ENCODE results near the gene TRAPPC6A.

DNA sequence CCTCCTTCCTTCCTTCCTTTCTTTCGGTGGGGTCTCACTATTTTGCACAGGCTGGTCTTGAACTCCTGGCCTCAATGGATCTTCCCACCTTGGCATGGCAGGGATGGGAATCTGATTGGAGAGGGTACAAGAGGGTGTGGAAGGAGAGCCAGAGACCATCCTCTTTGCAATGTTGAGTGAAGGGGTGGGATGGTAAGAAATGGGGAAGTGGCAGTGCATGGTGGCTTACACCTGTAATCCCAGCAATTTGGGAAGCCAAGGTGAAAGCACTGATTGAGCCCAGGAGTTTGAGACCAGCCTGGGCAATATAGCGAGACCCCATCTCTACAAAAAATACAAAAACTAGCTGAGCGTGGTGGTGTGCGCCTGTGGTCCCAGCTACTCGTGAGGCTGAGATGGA, 6.1 kb upstream of the TRAPPC6A start:
- TF ChIP-seq SP1 (IDR thresholded peaks at IDR 0.05; ENCODE audit: low read depth) (no peak), EZH2 (IDR thresholded peaks at IDR 0.05) (no peak), ZFX (IDR thresholded peaks at IDR 0.05) (no peak)
- TF ChIP-seq, protein P1, sequence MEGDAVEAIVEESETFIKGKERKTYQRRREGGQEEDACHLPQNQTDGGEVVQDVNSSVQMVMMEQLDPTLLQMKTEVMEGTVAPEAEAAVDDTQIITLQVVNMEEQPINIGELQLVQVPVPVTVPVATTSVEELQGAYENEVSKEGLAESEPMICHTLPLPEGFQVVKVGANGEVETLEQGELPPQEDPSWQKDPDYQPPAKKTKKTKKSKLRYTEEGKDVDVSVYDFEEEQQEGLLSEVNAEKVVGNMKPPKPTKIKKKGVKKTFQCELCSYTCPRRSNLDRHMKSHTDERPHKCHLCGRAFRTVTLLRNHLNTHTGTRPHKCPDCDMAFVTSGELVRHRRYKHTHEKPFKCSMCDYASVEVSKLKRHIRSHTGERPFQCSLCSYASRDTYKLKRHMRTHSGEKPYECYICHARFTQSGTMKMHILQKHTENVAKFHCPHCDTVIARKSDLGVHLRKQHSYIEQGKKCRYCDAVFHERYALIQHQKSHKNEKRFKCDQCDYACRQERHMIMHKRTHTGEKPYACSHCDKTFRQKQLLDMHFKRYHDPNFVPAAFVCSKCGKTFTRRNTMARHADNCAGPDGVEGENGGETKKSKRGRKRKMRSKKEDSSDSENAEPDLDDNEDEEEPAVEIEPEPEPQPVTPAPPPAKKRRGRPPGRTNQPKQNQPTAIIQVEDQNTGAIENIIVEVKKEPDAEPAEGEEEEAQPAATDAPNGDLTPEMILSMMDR (IDR thresholded peaks at IDR 0.05 in 2 of 3, conservative IDR thresholded peaks at IDR 0.05 in 1 of 3; ENCODE audit: borderline replicate concordance in 1 of 3, insufficient read depth in 1 of 3, low read depth in 2 of 3, low read length in 2 of 3): no peak
